ENCODE data around the gene BRIX1. TPM values are rescaled to one million over a fixed set of nuclear protein-coding genes. Genes with fewer than 3 reads are reported as not detected.
A peak's percentile ranks its signal among the peaks of the same experiment; 100 is the strongest.

The BRIX1 gene
- total and polyA plus RNA-seq, 2 of the 13 experiments (the other 11 are each of a cell fraction or from before 2014, with no cell fraction given), result 23.6 to 78.4 TPM

- no peak for TF ChIP-seq ZNF513 (CRISPR knock-in tag; conservative IDR thresholded peaks at IDR 0.05)
- TF ChIP-seq SMYD3 (CRISPR knock-in tag; IDR thresholded peaks at IDR 0.05), result no peak
- peak; percentile 64 for TF ChIP-seq ZNF574 (CRISPR knock-in tag; IDR thresholded peaks at IDR 0.05)
- TF ChIP-seq SP5 (CRISPR knock-in tag; IDR thresholded peaks at IDR 0.05; ENCODE audit: borderline replicate concordance, low read depth), result no peak
- no peak for TF ChIP-seq ZNF280D (CRISPR knock-in tag; IDR thresholded peaks at IDR 0.05)
- TF ChIP-seq ZNF160 (CRISPR knock-in tag; IDR thresholded peaks at IDR 0.05), result no peak; the same call in 1 of the 2 replicates
- TF ChIP-seq ZBTB10 (CRISPR knock-in tag; IDR thresholded peaks at IDR 0.05; ENCODE audit: borderline replicate concordance), result no peak
- TF ChIP-seq SIN3A (IDR thresholded peaks at IDR 0.05; ENCODE audit: borderline replicate concordance, low read depth, low read length), result peak; percentile 48; the same call in 1 of the 2 replicates
- peak; percentile 72; the same call in 1 of the 2 replicates for TF ChIP-seq GLI4 (CRISPR knock-in tag; IDR thresholded peaks at IDR 0.05; ENCODE audit: borderline replicate concordance)
- no peak for TF ChIP-seq ZNF496 (CRISPR knock-in tag; IDR thresholded peaks at IDR 0.05; ENCODE audit: insufficient replicate concordance)
- 0 out of 2 replicates have a peak, but pooled peaks have one; percentile 53 for TF ChIP-seq TBX2 (CRISPR knock-in tag; IDR thresholded peaks at IDR 0.05; ENCODE audit: borderline replicate concordance)
- peak; percentile 18; the same call in 1 of the 2 replicates for TF ChIP-seq ELF3 (CRISPR knock-in tag; IDR thresholded peaks at IDR 0.05)
- no peak for TF ChIP-seq ZBTB49 (CRISPR knock-in tag; IDR thresholded peaks at IDR 0.05; ENCODE audit: borderline replicate concordance)
- no peak for TF ChIP-seq GZF1 (CRISPR knock-in tag; IDR thresholded peaks at IDR 0.05)
- TF ChIP-seq ZNF564 (CRISPR knock-in tag; IDR thresholded peaks at IDR 0.05), result 0 out of 2 replicates have a peak, but pooled peaks have one; percentile 39
Measured at GRCh38 chr5:34929720-34930461, 14.4 kb downstream of the BRIX1 start (continued).

Data from HepG2 (cell line).